Measurements from ENCODE around the gene FN1.
A peak's percentile ranks its signal among the peaks of the same experiment; 100 is the strongest.

FN1 gene

GRCh38 chr2:215324811-215325210, 111.1 kb downstream of the FN1 start:
- no peak for DNase-seq

- no peak for DNase-seq
Observed at GRCh38 chr2:215320679-215321078, 115.2 kb downstream of the FN1 start.

- no peak for DNase-seq
Observed at GRCh38 chr2:215320102-215320501, 115.8 kb downstream of the FN1 start.

- DNase-seq, result no peak
Observed at GRCh38 chr2:215319500-215319899, 116.4 kb downstream of the FN1 start.

GRCh38 chr2:215316336-215316735, 119.5 kb downstream of the FN1 start:
- DNase-seq, result no peak

GRCh38 chr2:215315301-215315700, 120.6 kb downstream of the FN1 start:
- DNase-seq, result no peak

GRCh38 chr2:215314896-215315295, 121.0 kb downstream of the FN1 start:
- no peak for DNase-seq

- no peak for DNase-seq
Observed at GRCh38 chr2:215313255-215313613, 122.6 kb downstream of the FN1 start.

- peak; percentile 76 to 94 (median 83) for DNase-seq
Observed at GRCh38 chr2:215311625-215312396, 124.1 kb downstream of the FN1 start, which contains the start of gene ATIC. Gene ATIC, plus strand, starts transcription at chr2:215312059. Its CDS starts 84 bp downstream, at chr2:215312143.

- peak in 1 of 5 donors; percentile 30 for DNase-seq
Observed at GRCh38 chr2:215311259-215311624, 124.6 kb downstream of the FN1 start.

All from T-helper 1 cell (primary cell).